Measurements from ENCODE around the gene NTRK1. TPM values are rescaled to one million over a fixed set of nuclear protein-coding genes. Genes with fewer than 3 reads are reported as not detected.

NTRK1 gene
- 0.06 to 0.16 TPM (median 0.08 TPM) in 4 of 5 replicates, not detected in the other for total RNA-seq (2022; extraction: Qiagen RNA extraction)

GRCh38 chr1:156860628-156861423, at the start of gene NTRK1:
TSS of gene NTRK1 (plus strand) at chr1:156860865. CDS start at chr1:156860935, 70 bp downstream.

GRCh38 chr1:156816561-156817328, 43.9 kb upstream of the NTRK1 start, which contains the start of gene SH2D2A:
TSS of gene SH2D2A (minus strand) at chr1:156816848. CDS start at chr1:156816708, 140 bp downstream.

GRCh38 chr1:156858959-156859522, 1.6 kb upstream of the NTRK1 start, which contains the start of gene INSRR:
TSS of gene INSRR (minus strand) at chr1:156859117. CDS start at chr1:156858621, 496 bp downstream.

GRCh38 chr1:156893048-156893953, 32.6 kb downstream of the NTRK1 start, which contains the start of gene PEAR1:
TSS of gene PEAR1 (plus strand) at chr1:156893718. CDS start at chr1:156903927, 10,209 bp downstream.

GRCh38 chr1:156920233-156921052, 59.8 kb downstream of the NTRK1 start, which contains the start of gene LRRC71:
TSS of gene LRRC71 (plus strand) at chr1:156920632. CDS start at chr1:156920804, 172 bp downstream.

Other genes starting within 250 kb of the NTRK1 start
- 0.09 to 0.46 TPM (median 0.19 TPM) in 5 replicates for gene HAPLN2, start 241.4 kb upstream of the NTRK1 start, total RNA-seq (2022; extraction: Qiagen RNA extraction)
- gene BCAN, start 218.7 kb upstream of the NTRK1 start, total RNA-seq (2022; extraction: Qiagen RNA extraction), result 0.11 to 0.14 TPM in 2 of 5 replicates, not detected in the others
- gene NES, start 183.5 kb upstream of the NTRK1 start, total RNA-seq (2022; extraction: Qiagen RNA extraction), result 1.3 TPM in 5 replicates
- 7.2 to 11.0 TPM (median 8.9 TPM) in 5 replicates for gene CRABP2, start 155.3 kb upstream of the NTRK1 start, total RNA-seq (2022; extraction: Qiagen RNA extraction)
- gene METTL25B, start 132.4 kb upstream of the NTRK1 start, total RNA-seq (2022; extraction: Qiagen RNA extraction), result 20.9 to 24.1 TPM (median 23.2 TPM) in 5 replicates
- gene ISG20L2, start 132.1 kb upstream of the NTRK1 start, total RNA-seq (2022; extraction: Qiagen RNA extraction), result 40.1 to 53.8 TPM (median 46.0 TPM) in 5 replicates
- gene MRPL24, start 119.8 kb upstream of the NTRK1 start, total RNA-seq (2022; extraction: Qiagen RNA extraction), result 189 to 212 TPM (median 200 TPM) in 5 replicates
- 423 to 447 TPM (median 444 TPM) in 5 replicates for gene HDGF, start 109.2 kb upstream of the NTRK1 start, total RNA-seq (2022; extraction: Qiagen RNA extraction)
- 63.4 to 85.5 TPM (median 76.8 TPM) in 5 replicates for gene PRCC, start 93.3 kb upstream of the NTRK1 start, total RNA-seq (2022; extraction: Qiagen RNA extraction)
- gene SH2D2A, start 44.0 kb upstream of the NTRK1 start, total RNA-seq (2022; extraction: Qiagen RNA extraction), result 2.5 to 4.6 TPM (median 3.3 TPM) in 5 replicates
- not detected in 5 replicates for gene INSRR, start 1.7 kb upstream of the NTRK1 start, total RNA-seq (2022; extraction: Qiagen RNA extraction)
- gene PEAR1, start 32.9 kb downstream of the NTRK1 start, total RNA-seq (2022; extraction: Qiagen RNA extraction), result 5.0 to 9.3 TPM (median 6.5 TPM) in 5 replicates
- gene LRRC71, start 59.8 kb downstream of the NTRK1 start, total RNA-seq (2022; extraction: Qiagen RNA extraction), result 0.08 to 0.12 TPM (median 0.10 TPM) in 5 replicates
- gene ARHGEF11, start 184.9 kb downstream of the NTRK1 start, total RNA-seq (2022; extraction: Qiagen RNA extraction), result 13.9 to 18.8 TPM (median 18.4 TPM) in 5 replicates
- not detected in 5 replicates for gene ETV3L, start 238.9 kb downstream of the NTRK1 start, total RNA-seq (2022; extraction: Qiagen RNA extraction)

Measured in A549 treated with dexamethasone at 1 μM for 4 hours (cell line).